Activated CD8-positive, alpha-beta memory T cell treated with anti-CD3 and anti-CD28 coated beads, Interleukin-2, amount 50 U/mL, for 24 hours (primary cell): ENCODE measurements around the gene RNF157.
"Not testable (repeated sequence)": the region's sequence is repeated elsewhere in the genome, so short reads cannot be mapped to it uniquely, and the experiment has no call there.

Source experiments
- DNase-seq: peaks from one replicate; pipeline ENCODE4 v3.0.0-alpha.2; 2020; ENCODE audit errors: extremely low read depth

The RNF157 gene

GRCh38 chr17:76270770-76271668 lies 30.7 kb upstream of the RNF157 start:
- DNase-seq: no peak

DNA sequence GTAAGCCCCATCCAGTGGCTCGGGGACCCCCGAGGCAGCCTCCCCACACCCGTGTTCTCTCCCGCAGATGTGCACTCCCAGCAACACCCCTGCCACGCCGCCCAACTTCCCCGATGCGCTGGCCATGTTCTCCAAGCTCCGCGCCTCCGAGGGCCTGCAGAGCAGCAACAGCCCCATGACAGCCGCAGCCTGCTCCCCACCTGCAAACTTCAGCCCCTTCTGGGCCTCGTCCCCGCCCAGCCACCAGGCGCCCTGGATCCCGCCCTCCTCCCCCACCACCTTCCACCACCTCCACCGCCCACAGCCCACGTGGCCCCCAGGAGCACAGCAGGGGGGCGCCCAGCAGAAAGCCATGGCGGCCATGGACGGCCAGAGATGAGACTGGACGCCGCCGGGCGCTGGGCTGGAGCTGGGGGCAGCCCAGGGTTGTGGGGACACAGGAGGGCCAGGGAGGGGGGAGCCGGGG lies 29.9 kb upstream of the RNF157 start:
- no peak for DNase-seq

- no peak for DNase-seq
Observed at GRCh38 chr17:76268991-76269981, 29.0 kb upstream of the RNF157 start.

DNA sequence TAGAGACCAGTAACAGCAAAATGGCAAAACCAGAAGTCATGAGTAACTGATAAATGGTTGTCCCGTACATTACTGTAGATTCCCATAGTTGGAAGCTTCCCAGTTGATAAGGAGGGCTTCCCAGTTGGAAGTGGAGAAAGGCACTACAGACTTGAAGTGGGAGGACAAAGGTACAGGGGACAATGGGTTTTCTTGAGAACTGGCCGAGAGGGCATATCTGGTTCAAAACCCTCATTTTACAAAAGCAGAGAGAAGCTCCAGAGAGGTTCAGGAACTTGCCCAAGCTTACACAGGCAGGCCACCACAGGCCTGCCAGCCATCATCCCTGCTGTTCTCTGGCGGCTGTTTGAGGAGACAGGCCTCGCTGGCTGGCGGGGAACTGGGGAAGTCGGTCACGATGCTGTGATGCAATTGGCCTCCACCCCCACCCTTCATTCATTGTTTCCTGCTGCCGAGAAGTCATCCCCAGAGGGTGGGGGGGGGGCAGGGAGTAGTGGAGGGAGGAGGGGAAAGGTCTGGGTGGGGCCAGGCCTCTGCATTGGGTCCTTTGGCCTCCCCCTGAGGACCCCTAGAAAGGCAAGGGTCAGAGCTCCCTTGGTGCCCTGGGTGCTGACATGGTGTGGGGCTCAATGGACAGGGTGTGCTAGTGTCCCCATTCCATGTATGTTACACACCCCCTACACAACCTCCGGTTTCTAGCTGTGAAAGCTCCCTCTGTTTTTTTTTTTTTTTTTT lies 27.9 kb upstream of the RNF157 start:
- no peak for DNase-seq

DNA sequence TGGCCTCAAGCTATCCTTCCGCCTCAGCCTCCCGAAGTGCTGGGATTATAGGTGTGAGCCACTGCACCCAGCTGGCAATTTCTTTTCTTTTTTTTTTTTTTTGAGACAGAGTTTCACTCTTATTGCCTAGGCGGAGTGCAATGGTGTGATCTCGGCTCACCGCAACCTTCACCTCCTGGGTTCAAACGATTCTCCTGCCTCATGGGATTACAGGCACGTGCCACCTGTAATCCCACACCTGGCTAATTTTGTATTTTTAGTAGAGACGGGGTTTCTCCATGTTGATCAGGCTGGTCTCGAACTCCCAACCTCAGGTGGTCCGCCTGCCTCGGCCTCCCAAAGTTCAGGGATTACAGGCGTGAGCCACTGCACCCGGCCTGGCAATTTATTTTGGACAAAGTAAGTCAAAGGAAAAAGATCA lies 27.3 kb upstream of the RNF157 start:
- not testable (repeated sequence) for DNase-seq

DNA sequence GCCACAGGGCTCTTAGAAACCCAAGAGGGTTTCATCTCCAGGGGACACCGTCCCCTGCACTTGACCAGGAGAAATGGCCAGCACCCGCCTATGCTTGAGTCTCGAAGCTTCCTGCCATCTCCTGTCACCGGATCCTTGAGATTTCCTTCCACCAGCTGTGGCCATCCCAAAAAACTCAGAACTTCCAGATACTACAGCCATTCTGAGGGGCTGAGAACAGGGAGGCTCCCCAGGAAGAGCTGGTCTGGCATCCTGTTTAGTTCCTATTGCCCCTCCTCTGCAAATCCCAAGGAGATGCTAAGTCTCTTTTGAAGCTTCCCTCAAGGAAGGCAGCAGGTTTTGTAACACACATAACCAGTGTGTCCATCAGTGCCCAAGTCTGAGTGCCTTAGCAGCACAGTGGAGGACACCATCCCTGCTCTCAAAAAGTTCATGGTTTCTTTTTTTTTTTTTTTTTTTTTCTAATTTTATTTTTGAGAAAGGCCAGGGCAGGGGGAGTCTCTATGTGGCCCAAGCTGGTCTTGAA lies 26.8 kb upstream of the RNF157 start:
- DNase-seq: no peak

DNA sequence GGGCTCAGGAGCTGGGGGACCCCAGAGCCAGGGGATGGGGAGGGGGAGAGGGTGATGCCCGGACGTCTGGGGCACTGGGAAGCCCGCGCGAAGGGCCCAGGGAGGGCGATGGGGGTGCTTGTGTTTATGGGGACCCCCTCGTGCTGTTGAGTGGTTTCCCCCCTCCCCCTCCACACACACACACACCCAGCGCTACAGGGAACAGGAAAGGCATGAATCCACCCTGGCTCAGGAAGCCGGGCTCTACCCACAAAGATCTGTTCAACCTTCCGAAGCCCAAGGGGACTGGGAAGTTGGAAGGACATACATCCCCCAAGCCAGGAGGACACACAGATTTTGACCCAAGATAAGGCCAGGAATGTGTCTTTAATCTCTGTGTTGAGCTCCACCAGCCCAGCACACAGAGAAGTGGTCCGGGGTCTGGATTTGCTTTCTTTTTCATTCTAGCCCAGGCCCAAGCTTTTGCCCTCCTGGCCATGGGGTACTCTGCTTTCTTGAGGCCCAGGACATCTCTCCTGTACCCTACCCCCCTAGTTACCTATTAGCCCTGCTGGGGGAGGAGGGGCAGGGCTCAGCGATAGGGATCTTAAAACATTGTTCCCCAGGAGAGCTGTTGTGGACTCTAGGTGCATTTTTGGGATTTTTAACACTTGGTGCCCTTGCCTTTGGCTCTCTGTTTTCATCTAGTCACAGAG lies 26.1 kb upstream of the RNF157 start:
- DNase-seq: no peak

GRCh38 chr17:76265624-76266243 lies 25.4 kb upstream of the RNF157 start:
- DNase-seq: no peak

- DNase-seq: peak; percentile 96
Observed at GRCh38 chr17:76264755-76265623, 24.7 kb upstream of the RNF157 start, which contains the start of gene UBALD2. Gene UBALD2, plus strand, starts transcription at chr17:76265348. Its CDS starts 158 bp downstream, at chr17:76265506.

- DNase-seq: no peak
Observed at GRCh38 chr17:76264425-76264754, 24.1 kb upstream of the RNF157 start.

DNA sequence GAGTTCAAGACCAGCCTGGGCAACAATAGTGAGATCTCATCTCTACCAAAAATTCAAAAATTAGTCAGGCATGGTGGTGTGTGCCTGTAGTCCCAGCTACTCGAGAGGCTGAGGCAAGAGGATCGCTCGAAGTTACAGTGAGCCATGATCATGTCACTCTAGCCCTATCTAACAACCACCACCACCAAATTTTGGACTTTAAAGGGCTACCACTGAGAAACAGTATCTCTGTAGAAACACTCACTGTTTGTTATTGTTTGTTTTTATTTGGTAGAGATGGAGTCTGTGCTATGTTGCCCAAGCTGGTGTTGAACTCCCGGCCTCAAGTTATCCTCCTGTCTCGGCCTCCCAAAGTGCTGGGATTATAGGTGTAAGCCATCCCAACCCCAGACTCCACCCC lies 23.6 kb upstream of the RNF157 start:
- DNase-seq: no peak

- DNase-seq: no peak
Observed at GRCh38 chr17:76262732-76263344, 22.5 kb upstream of the RNF157 start.

DNA sequence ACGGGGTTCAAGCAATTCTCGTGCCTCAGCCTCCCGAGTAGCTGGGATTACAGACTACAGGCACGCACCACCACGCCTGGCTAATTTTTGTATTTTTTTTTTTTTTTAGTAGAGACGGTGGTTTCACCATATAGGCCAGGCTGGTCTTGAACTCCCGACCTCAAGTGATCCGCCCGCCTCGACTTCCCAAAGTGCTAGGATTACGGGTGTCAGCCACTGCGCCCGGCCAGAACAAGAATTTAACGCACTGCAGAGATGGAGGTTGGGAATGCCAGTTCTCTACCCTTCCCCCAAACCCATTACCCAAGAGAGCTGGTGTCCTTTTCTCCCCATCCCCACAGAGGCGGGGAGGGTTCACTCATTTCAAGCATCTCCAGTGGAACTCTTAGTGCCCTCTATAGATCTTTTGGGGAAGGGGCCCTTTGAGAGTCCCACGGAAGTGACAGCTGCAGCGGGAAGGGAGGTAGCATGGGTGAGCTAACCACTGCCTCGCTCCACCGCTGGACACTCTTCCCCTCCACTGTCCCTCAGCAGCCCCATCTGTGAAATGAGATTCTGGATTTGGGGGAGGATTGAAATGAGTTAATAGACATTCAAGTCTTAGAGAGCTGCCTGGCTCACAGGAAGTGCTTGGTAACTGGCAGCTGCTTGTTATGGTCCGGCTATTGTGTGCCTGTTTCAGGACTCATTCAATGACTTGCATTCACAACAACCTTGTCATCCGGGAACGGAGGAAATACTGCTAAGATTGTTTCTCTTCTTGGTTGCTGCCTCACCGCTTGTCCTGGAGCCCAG lies 21.3 kb upstream of the RNF157 start:
- no peak for DNase-seq

DNA sequence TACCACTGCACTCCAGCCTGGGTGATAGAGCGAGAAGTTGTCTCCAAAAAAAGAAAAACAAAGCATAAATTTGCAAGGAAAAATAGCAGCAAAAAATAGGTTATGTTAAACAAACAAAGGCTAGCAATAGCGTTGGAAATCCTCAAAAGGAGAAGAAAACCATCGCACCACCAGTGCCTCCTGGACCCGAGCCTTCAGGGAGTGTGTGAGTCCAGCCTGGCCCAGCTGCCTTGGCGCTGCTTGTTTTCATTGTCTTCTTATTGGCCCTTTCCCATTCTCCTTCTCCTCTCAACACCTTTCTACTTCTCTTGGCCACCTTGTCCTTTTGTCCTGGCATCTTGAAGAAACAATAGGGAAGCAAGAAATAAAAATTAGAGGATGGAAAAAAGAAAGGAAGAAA lies 20.4 kb upstream of the RNF157 start:
- no peak for DNase-seq

DNA sequence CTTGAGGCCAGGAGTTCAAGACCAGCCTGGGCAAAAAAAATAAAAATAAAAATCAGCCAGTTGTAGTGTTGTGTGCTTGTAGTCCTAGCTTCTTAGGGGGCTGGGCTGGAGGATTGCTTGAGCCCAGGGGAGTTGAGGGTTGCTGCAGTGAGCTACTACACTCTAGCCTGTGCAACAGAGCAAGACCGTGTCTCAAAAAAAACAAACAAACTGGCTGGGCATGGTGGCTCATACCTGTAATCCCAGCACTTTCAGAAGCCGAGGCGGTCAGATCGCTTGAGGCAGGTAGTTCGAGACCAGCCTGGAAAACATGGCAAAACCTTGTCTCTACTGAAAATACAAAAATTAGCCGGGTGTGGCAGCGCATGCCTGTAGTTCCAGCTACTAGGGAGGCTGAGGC lies 19.9 kb upstream of the RNF157 start:
- no peak for DNase-seq

DNA sequence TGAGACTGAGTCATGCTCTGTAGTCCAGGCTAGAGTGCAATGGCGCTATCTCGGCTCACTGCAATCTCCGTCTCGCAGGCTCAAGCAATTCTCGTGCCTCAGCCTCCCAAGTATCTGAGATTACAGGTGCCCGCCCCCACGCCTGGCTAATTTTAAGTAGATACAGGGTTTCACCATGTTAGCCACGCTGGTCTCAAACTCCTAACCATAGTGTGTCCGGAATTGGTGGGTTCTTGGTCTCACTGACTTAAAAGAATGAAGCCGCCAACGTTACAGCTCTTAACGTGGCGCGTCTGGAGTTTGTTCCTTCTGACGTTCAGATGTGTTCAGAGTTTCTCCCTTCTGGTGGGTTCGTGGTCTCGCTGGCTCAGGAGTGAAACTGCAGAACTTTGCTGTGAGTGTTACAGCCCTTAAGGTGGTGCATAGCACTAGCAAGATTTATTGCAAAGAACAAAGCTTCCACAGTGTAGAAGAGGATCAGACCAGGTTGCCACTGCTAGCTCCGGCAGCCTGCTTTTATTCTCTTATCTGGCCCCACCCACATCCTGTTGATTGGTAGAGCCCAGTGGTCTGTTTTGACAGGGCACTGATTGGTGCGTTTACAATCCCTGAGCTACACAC lies 16.2 kb upstream of the RNF157 start:
- DNase-seq: not testable (repeated sequence)

DNA sequence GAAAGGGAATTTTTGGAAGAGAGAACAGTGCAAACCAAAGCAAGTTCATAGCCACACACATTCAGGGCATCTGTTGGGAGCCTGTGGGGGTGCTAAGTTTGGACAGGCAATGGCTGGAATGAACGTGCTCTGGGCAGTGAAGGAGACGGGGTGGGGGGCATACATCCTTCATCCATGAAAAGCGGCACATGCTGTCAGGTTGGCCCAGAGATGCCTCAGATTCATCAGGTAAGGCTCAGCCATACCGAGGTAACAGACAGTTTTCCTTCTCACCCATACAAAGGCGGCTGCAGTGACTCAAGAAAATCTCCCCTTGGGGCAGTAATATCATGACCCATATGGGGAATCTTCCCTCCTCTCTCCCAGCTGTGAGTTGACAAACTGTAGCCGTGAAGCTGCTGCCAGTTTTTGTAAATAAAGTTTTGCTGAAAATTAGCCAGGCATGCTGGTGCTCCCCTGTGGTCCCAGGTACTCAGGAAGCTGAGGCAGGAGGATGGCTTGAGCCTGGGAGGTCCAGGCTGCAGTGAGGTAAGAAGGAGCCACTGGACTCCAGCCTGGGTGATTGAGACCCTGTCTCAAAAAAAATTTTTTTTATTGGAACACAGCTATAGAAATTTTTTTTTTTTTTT lies 15.6 kb upstream of the RNF157 start:
- no peak for DNase-seq
